Coronary artery (tissue), 2 donors: ENCODE results near the gene IRF1.
A peak's percentile ranks its signal among the peaks of the same experiment; 100 is the strongest.

Source experiments
- DNase-seq: peaks from one replicate; pipeline ENCODE4 v3.0.0-alpha.2; 2017; ENCODE audit warnings: low spot score
- H3K27ac ChIP-seq, 2 donors: fragments of 200-600 bp; sonication (generic); one replicate each; pipeline ENCODE4 v1.5.1; 2016 to 2019
- H3K4me3 ChIP-seq: fragments of 200-600 bp; sonication (generic); 2 replicates; pipeline ENCODE4 v1.5.1; 2016; ENCODE audit warnings: mild to moderate bottlenecking, moderate library complexity
- TF ChIP-seq, protein P1 (sequence below): fragments of 200-600 bp; sonication (generic); IDR thresholded peaks from one replicate; pipeline ENCODE4 v1.5.1; 2019; ENCODE audit warnings: antibody characterized with exemption

IRF1 gene

DNA sequence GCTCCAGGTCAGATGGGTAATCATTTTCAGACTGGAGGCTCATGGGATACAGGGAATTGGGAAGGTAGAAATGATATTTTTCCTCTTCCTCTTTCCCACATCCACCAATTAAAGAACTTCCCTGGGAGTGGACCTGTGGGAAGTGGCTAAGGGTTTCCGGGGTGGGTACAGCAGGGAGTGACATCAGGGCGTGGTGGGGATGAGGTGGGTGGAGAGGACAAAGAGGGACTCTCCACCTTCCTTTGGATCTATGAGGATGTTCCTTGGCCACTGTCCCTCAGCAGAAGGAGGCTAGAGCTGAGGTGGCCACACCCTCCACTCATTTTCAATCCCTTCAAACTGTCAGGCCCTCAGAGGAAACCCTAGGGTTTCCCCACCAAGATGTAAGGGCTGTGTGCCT is 54.7 kb downstream of the IRF1 start:
- Histone ChIP-seq H3K27ac (no peak overlapping the region), H3K4me3 (no peak overlapping the region)
- DNase-seq, result peak; percentile 19
- TF ChIP-seq, protein P1, sequence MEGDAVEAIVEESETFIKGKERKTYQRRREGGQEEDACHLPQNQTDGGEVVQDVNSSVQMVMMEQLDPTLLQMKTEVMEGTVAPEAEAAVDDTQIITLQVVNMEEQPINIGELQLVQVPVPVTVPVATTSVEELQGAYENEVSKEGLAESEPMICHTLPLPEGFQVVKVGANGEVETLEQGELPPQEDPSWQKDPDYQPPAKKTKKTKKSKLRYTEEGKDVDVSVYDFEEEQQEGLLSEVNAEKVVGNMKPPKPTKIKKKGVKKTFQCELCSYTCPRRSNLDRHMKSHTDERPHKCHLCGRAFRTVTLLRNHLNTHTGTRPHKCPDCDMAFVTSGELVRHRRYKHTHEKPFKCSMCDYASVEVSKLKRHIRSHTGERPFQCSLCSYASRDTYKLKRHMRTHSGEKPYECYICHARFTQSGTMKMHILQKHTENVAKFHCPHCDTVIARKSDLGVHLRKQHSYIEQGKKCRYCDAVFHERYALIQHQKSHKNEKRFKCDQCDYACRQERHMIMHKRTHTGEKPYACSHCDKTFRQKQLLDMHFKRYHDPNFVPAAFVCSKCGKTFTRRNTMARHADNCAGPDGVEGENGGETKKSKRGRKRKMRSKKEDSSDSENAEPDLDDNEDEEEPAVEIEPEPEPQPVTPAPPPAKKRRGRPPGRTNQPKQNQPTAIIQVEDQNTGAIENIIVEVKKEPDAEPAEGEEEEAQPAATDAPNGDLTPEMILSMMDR, result no peak

DNA sequence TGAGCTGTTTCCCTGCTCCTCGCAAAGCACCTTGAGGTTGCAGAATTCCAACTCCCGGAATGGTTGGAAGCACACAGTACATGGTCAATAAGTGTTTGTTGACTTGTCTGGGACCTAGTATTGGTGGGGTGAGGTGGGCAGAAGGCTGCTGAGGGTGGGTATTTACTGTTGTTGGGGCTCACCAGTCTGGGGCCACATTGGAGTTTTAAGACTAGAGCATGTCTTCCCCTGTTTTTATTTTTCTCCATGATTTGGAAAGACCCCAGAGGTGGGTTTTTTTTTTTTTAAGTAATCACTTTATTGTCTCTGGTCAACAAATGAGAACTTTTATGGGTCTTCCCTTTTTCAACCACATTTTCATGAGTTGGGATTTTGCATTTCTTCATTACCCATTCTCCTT is 55.1 kb downstream of the IRF1 start:
- Histone ChIP-seq H3K4me3 (no peak overlapping the region), H3K27ac (no peak overlapping the region)
- DNase-seq, result no peak
- TF ChIP-seq, protein P1, result no peak

DNA sequence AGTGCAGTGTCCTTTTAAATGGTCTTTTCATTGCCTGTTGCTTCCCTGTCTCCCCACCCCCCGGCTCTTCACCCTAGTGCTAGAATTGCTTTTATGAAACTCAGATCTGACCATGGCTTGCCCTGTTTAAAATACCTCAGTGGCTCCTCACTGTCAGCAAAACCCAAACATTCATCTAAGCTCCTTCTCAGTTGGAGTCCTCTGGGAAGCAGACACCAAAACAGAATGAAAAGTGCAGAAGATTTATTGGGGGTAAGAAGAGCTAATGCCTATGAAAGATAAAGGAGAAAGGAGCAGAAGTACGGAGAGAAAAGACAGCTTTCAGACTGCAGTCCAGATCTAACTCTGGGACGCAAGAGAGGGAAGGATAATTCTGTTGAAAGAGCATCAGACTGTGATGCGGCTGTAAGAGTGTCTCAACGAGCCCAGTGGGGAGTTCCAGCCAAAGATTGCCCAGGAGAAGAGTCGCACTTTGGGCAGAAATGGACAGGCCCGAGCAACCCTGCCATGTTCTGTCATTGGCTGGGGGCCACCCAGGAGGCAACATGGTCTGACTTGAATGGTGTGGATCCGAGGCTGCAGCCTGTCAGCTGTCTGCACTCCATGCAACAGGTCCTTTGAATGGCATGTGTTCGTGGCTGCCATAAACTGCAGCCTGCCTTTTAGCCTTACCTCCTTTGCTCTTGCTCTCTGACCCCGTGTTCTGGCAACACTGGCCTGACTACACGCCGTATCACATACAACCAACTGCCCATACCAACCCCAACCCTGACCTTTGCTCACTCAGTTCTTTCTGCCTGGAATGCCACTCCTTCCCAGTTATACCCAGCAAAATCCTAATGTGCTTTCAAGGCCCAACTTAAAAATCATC is 55.9 kb downstream of the IRF1 start:
- DNase-seq, result peak; percentile 54
- TF ChIP-seq, protein P1, result no peak
- Histone ChIP-seq H3K27ac (no peak overlapping the region), H3K4me3 (no peak overlapping the region)

DNA sequence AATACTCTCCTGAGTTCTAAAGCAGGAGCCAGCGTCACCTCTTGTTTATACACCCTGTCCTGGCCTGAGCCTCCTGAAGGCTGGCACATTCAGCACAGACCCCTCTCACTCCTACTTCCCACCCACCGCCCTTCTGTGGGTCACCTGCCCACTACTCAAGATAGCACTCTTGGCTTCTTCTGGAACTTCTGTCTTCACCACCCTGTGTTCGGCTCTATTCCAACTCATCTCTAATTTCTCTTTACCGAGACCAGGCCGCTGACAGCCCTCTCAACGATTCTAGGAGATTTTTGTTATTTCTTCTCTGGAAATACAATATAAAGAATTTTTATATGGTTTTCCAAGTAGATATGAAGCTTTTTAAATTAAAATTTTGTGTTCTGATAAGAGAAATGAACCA is 57.4 kb downstream of the IRF1 start:
- TF ChIP-seq, protein P1, result no peak
- Histone ChIP-seq H3K4me3 (no peak overlapping the region), H3K27ac (no peak overlapping the region)
- no peak for DNase-seq

DNA sequence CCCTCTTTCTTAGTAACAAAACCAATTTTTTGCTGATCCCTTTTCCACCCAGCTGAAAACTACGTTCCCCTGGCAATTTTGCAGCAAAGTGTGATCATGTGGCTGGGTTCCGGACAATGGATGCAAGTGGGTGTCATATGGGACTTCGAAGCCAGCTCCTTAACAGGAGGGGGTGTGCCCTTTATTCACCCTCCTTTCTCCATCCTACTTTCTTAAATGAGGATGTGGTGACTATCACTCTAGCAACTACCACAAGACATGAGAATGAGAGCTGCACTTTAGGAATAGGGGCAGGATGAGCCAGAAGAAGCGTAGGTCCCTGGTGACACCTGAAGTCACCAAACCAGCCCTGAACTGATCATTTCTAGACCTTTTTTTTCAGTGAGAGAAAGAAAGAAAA is 58.9 kb downstream of the IRF1 start:
- Histone ChIP-seq H3K27ac (no peak overlapping the region), H3K4me3 (no peak overlapping the region)
- peak; percentile 9 for DNase-seq
- TF ChIP-seq, protein P1, result no peak
